ENCODE data around the gene DKKL1. TPM values are rescaled to one million over a fixed set of nuclear protein-coding genes. Genes with fewer than 3 reads are reported as not detected.

DKKL1 gene
- total RNA-seq, 1 experiment from 2014 or later, result 1.0 TPM

DNA sequence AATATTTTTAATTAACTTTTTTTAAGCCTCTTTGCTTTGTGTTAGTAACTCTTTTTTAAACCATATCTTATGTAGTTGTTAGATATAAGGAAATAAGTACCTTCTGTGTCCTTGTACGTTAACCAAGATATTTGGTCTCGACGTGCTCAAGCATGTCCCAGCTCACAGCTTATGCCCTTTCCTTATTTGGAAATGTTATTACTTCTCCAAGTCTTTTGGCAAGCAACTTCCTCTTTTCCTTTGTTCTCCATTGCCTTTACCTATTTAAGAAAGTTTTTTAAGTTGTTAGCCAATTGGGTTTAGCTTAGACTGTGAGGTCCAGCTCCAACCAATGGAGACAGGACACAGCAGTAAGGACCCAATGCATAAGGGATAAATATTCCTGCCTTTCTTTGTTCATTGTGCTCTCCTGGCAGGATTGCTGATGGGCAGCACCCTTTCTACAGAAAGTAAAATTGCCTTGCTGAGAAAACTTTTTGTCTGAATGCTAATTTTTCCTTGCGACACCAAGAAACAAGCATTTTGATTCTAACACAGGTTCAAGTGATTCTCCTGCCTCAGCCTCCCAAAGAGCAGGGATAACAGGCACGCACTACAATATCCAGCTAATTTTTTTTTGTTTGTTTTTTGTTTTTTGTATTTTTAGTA lies 5.2 kb downstream of the DKKL1 start:
- RAD21 ChIA-PET (ENCODE audit: low non-redundant PET in 1 of 2, low total read pairs in 2 of 2, uncharacterized antibody in 2 of 2, unreplicated experiment in 2 of 2), result no interaction called here
- Histone ChIP-seq H3K4me3 (replicated peaks in 1 of 2; ENCODE audit: low read depth in 1 of 2, low read length in 2 of 2) (no peak overlapping the region), H3K9me2 (ENCODE audit: insufficient read depth) (no peaks in the 10 kb centered on the region), H3K36me3 (ENCODE audit: control insufficient read depth in 1 of 2, insufficient read depth in 2 of 2, low read length in 2 of 2) (no peaks in the 10 kb centered on the region), H3K9ac (ENCODE audit: low read length) (no peak overlapping the region), H4K20me1 (ENCODE audit: insufficient read depth) (no peaks in the 10 kb centered on the region), H3K4me1 (ENCODE audit: control insufficient read depth in 1 of 2, insufficient read depth in 2 of 2, low read length in 2 of 2) (peaks cover 10% of the 10 kb centered on the region in 2 experiments), H3K27ac (ENCODE audit: low read depth, low read length) (no peak overlapping the region), H2AFZ (ENCODE audit: low read depth, low read length, poor library complexity, severe bottlenecking) (no peak overlapping the region), H3K9me3 (ENCODE audit: control insufficient read depth in 1 of 2, insufficient read depth in 1 of 2, low read depth in 1 of 2, low read length in 2 of 2) (peaks cover 8 to 13% of the 10 kb centered on the region in 2 experiments; a peak in 2 of 4 replicates), H3K27me3 (ENCODE audit: insufficient read depth, low read length) (no peaks in the 10 kb centered on the region), H3K4me2 (ENCODE audit: low read length) (no peak overlapping the region), H3K79me2 (ENCODE audit: insufficient read depth, low read length) (no peaks in the 10 kb centered on the region)
- TF ChIP-seq CBX3 (IDR thresholded peaks at IDR 0.05; ENCODE audit: low read depth), result peak; percentile 92
- TF ChIP-seq TCF7L2 (IDR thresholded peaks at IDR 0.05; ENCODE audit: borderline replicate concordance, extremely low read depth, insufficient read depth, insufficient read length), result no peak
- DNase-seq (ENCODE audit: low read depth, low spot score) (no peak), ATAC-seq (no peak)
- intact Hi-C loops (cut with micrococcal nuclease), result no loop called here
- POLR2A ChIA-PET, result no interaction called here
- CTCF ChIA-PET, result no interaction called here
- BruUV-seq (replicated peaks), result no TSS peak

- Histone ChIP-seq H3K4me2 (ENCODE audit: low read length) (no peak overlapping the region), H3K27ac (ENCODE audit: low read depth, low read length) (no peak overlapping the region), H2AFZ (ENCODE audit: low read depth, low read length, poor library complexity, severe bottlenecking) (no peak overlapping the region), H4K20me1 (ENCODE audit: insufficient read depth) (no peaks in the 10 kb centered on the region), H3K36me3 (ENCODE audit: control insufficient read depth in 1 of 2, insufficient read depth in 2 of 2, low read length in 2 of 2) (no peaks in the 10 kb centered on the region), H3K79me2 (ENCODE audit: insufficient read depth, low read length) (no peaks in the 10 kb centered on the region), H3K9me2 (ENCODE audit: insufficient read depth) (no peaks in the 10 kb centered on the region), H3K4me1 (ENCODE audit: control insufficient read depth in 1 of 2, insufficient read depth in 2 of 2, low read length in 2 of 2) (no peaks in the 10 kb centered on the region; a peak in 1 of 4 replicates), H3K27me3 (ENCODE audit: insufficient read depth, low read length) (no peaks in the 10 kb centered on the region), H3K9ac (ENCODE audit: low read length) (no peak overlapping the region), H3K4me3 (replicated peaks in 1 of 2; ENCODE audit: low read depth in 1 of 2, low read length in 2 of 2) (no peak overlapping the region), H3K9me3 (ENCODE audit: control insufficient read depth in 1 of 2, insufficient read depth in 1 of 2, low read depth in 1 of 2, low read length in 2 of 2) (peaks cover 8 to 13% of the 10 kb centered on the region in 2 experiments; a peak in 2 of 4 replicates)
- intact Hi-C loops (cut with micrococcal nuclease), result no loop called here
- POLR2A ChIA-PET, result no interaction called here
- no TSS peak for BruUV-seq (replicated peaks)
- CTCF ChIA-PET, result no interaction called here
- no peak for ATAC-seq
- RAD21 ChIA-PET (ENCODE audit: low non-redundant PET in 1 of 2, low total read pairs in 2 of 2, uncharacterized antibody in 2 of 2, unreplicated experiment in 2 of 2), result no interaction called here
- TF ChIP-seq RAD21 (IDR thresholded peaks at IDR 0.05; ENCODE audit: low read depth) (no peak), POLR2A (IDR thresholded peaks at IDR 0.05; ENCODE audit: borderline replicate concordance, extremely low read depth, insufficient read depth, insufficient read length) (no peak), YY1 (IDR thresholded peaks at IDR 0.05; ENCODE audit: extremely low read depth, insufficient replicate concordance, low read depth, low read length) (no peak), EZH2 (IDR thresholded peaks at IDR 0.05) (no peak), EGR1 (IDR thresholded peaks at IDR 0.05; ENCODE audit: low read depth) (no peak), JUND (IDR thresholded peaks at IDR 0.05) (no peak), ZFX (IDR thresholded peaks at IDR 0.05) (no peak), SRF (IDR thresholded peaks at IDR 0.05; ENCODE audit: low read depth) (no peak), POLR2AphosphoS5 (IDR thresholded peaks at IDR 0.05; ENCODE audit: low read depth, low read length) (no peak), SP1 (IDR thresholded peaks at IDR 0.05; ENCODE audit: low read depth) (no peak), MAX (IDR thresholded peaks at IDR 0.05) (no peak), CBX3 (IDR thresholded peaks at IDR 0.05; ENCODE audit: low read depth) (no peak), CEBPB (IDR thresholded peaks at IDR 0.05; ENCODE audit: low read depth) (no peak), TCF7L2 (IDR thresholded peaks at IDR 0.05; ENCODE audit: borderline replicate concordance, extremely low read depth, insufficient read depth, insufficient read length) (no peak), EZH2phosphoT487 (IDR thresholded peaks at IDR 0.05; ENCODE audit: borderline replicate concordance) (no peak), FOSL1 (IDR thresholded peaks at IDR 0.05; ENCODE audit: low read depth) (no peak)
- TF ChIP-seq, protein P1, sequence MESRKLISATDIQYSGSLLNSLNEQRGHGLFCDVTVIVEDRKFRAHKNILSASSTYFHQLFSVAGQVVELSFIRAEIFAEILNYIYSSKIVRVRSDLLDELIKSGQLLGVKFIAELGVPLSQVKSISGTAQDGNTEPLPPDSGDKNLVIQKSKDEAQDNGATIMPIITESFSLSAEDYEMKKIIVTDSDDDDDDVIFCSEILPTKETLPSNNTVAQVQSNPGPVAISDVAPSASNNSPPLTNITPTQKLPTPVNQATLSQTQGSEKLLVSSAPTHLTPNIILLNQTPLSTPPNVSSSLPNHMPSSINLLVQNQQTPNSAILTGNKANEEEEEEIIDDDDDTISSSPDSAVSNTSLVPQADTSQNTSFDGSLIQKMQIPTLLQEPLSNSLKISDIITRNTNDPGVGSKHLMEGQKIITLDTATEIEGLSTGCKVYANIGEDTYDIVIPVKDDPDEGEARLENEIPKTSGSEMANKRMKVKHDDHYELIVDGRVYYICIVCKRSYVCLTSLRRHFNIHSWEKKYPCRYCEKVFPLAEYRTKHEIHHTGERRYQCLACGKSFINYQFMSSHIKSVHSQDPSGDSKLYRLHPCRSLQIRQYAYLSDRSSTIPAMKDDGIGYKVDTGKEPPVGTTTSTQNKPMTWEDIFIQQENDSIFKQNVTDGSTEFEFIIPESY (IDR thresholded peaks at IDR 0.05; ENCODE audit: extremely low read depth, insufficient replicate concordance, low read length), result no peak
- TF ChIP-seq, protein P2, sequence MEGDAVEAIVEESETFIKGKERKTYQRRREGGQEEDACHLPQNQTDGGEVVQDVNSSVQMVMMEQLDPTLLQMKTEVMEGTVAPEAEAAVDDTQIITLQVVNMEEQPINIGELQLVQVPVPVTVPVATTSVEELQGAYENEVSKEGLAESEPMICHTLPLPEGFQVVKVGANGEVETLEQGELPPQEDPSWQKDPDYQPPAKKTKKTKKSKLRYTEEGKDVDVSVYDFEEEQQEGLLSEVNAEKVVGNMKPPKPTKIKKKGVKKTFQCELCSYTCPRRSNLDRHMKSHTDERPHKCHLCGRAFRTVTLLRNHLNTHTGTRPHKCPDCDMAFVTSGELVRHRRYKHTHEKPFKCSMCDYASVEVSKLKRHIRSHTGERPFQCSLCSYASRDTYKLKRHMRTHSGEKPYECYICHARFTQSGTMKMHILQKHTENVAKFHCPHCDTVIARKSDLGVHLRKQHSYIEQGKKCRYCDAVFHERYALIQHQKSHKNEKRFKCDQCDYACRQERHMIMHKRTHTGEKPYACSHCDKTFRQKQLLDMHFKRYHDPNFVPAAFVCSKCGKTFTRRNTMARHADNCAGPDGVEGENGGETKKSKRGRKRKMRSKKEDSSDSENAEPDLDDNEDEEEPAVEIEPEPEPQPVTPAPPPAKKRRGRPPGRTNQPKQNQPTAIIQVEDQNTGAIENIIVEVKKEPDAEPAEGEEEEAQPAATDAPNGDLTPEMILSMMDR (IDR thresholded peaks at IDR 0.05 in 2 of 3, conservative IDR thresholded peaks at IDR 0.05 in 1 of 3; ENCODE audit: borderline replicate concordance in 1 of 3, insufficient read depth in 1 of 3, low read depth in 2 of 3, low read length in 2 of 3), result no peak
- DNase-seq (ENCODE audit: low read depth, low spot score), result no peak
Observed at GRCh38 chr19:49371184-49371583, 7.5 kb downstream of the DKKL1 start.
